T-helper 2 cell treated with Interferon-gamma antibody and Interleukin-4, amounts not matched to agents 5 μg/mL and 100 μg/mL, for 36 hours (primary cell): ENCODE results near the gene TFB1M.
"Not testable (repeated sequence)": the region's sequence is repeated elsewhere in the genome, so short reads cannot be mapped to it uniquely, and the experiment has no call there.

Experiments used
- DNase-seq: peaks from one replicate; pipeline ENCODE4 v3.0.0; 2021; ENCODE audit warnings: low spot score
- H3K27ac Mint-ChIP-seq: one replicate; pipeline ENCODE4 v1.8.0; 2021; ENCODE audit warnings: mild to moderate bottlenecking, mixed read lengths
- H3K27me3 Mint-ChIP-seq: one replicate; pipeline ENCODE4 v1.8.0; 2021; ENCODE audit warnings: low read depth, mixed read lengths
- H3K36me3 Mint-ChIP-seq: one replicate; pipeline ENCODE4 v1.8.0; 2021; ENCODE audit warnings: low read depth, mixed read lengths
- H3K4me1 Mint-ChIP-seq: one replicate; pipeline ENCODE4 v1.8.0; 2021; ENCODE audit warnings: low read depth, mixed read lengths
- H3K4me3 Mint-ChIP-seq: one replicate; pipeline ENCODE4 v1.8.0; 2022; ENCODE audit warnings: mild to moderate bottlenecking, moderate library complexity, mixed read lengths
- H3K9me3 Mint-ChIP-seq: one replicate; pipeline ENCODE4 v1.8.0; 2021; ENCODE audit warnings: mixed read lengths

The TFB1M gene

GRCh38 chr6:155244434-155244833 lies 69.8 kb downstream of the TFB1M start:
- no peaks in the 10 kb centered on the region for H3K9me3 Mint-ChIP-seq
- no peaks in the 10 kb centered on the region for H3K4me1 Mint-ChIP-seq
- no peak overlapping the region for H3K27ac Mint-ChIP-seq

GRCh38 chr6:155241966-155242365 lies 72.3 kb downstream of the TFB1M start:
- Mint-ChIP-seq H3K36me3 (peaks cover 10% of the 10 kb centered on the region), H3K27ac (no peak overlapping the region), H3K9me3 (peaks cover 10% of the 10 kb centered on the region), H3K4me3 (no peak overlapping the region), H3K4me1 (no peaks in the 10 kb centered on the region), H3K27me3 (no peaks in the 10 kb centered on the region)
- no peak for DNase-seq

More at GRCh38 chr6:155244434-155244833, 69.8 kb downstream of the TFB1M start:
- Mint-ChIP-seq H3K36me3 (peaks cover 6% of the 10 kb centered on the region), H3K4me3 (no peak overlapping the region), H3K27me3 (no peaks in the 10 kb centered on the region)
- no peak for DNase-seq

GRCh38 chr6:155240905-155241600 lies 73.2 kb downstream of the TFB1M start:
- Mint-ChIP-seq H3K27ac (peak overlapping the region; percentile 13), H3K9me3 (peaks cover 10% of the 10 kb centered on the region), H3K4me1 (no peaks in the 10 kb centered on the region), H3K27me3 (no peaks in the 10 kb centered on the region), H3K36me3 (peaks cover 10% of the 10 kb centered on the region), H3K4me3 (no peak overlapping the region)
- no peak for DNase-seq

- peaks cover 10% of the 10 kb centered on the region for H3K36me3 Mint-ChIP-seq
- H3K4me3 Mint-ChIP-seq, result no peak overlapping the region
Measured at GRCh38 chr6:155237613-155238012, 76.7 kb downstream of the TFB1M start.

GRCh38 chr6:155235087-155235486 lies 79.2 kb downstream of the TFB1M start:
- no peak for DNase-seq

More at GRCh38 chr6:155237613-155238012, 76.7 kb downstream of the TFB1M start:
- H3K27ac Mint-ChIP-seq, result no peak overlapping the region
- DNase-seq, result no peak
- H3K9me3 Mint-ChIP-seq, result peaks cover 10% of the 10 kb centered on the region
- no peaks in the 10 kb centered on the region for H3K4me1 Mint-ChIP-seq
- no peaks in the 10 kb centered on the region for H3K27me3 Mint-ChIP-seq

GRCh38 chr6:155234687-155235086 lies 79.6 kb downstream of the TFB1M start:
- Mint-ChIP-seq H3K36me3 (peaks cover 10% of the 10 kb centered on the region), H3K9me3 (peaks cover 10% of the 10 kb centered on the region), H3K27me3 (no peaks in the 10 kb centered on the region), H3K4me1 (no peaks in the 10 kb centered on the region), H3K27ac (no peak overlapping the region), H3K4me3 (no peak overlapping the region)
- DNase-seq, result no peak

More at GRCh38 chr6:155235087-155235486, 79.2 kb downstream of the TFB1M start:
- Mint-ChIP-seq H3K4me1 (no peaks in the 10 kb centered on the region), H3K27ac (no peak overlapping the region), H3K9me3 (peaks cover 10% of the 10 kb centered on the region), H3K27me3 (no peaks in the 10 kb centered on the region), H3K4me3 (no peak overlapping the region), H3K36me3 (peaks cover 10% of the 10 kb centered on the region)

- no peak overlapping the region for H3K4me3 Mint-ChIP-seq
- no peaks in the 10 kb centered on the region for H3K4me1 Mint-ChIP-seq
- peaks cover 11% of the 10 kb centered on the region for H3K36me3 Mint-ChIP-seq
- DNase-seq, result no peak
- H3K27ac Mint-ChIP-seq, result no peak overlapping the region
- H3K27me3 Mint-ChIP-seq, result no peaks in the 10 kb centered on the region
- H3K9me3 Mint-ChIP-seq, result peaks cover 10% of the 10 kb centered on the region
Measured at GRCh38 chr6:155234167-155234566, 80.1 kb downstream of the TFB1M start.

- Mint-ChIP-seq H3K4me3 (no peak overlapping the region), H3K27me3 (no peaks in the 10 kb centered on the region), H3K4me1 (no peaks in the 10 kb centered on the region), H3K27ac (no peak overlapping the region), H3K9me3 (peaks cover 1% of the 10 kb centered on the region), H3K36me3 (peaks cover 4% of the 10 kb centered on the region)
- DNase-seq, result no peak
Measured at GRCh38 chr6:155232848-155233247, 81.4 kb downstream of the TFB1M start.

- not testable (repeated sequence) for H3K27me3 Mint-ChIP-seq, H3K36me3 Mint-ChIP-seq, H3K9me3 Mint-ChIP-seq, H3K4me1 Mint-ChIP-seq, H3K4me3 Mint-ChIP-seq, H3K27ac Mint-ChIP-seq, DNase-seq
Measured at GRCh38 chr6:155230975-155231374, 83.3 kb downstream of the TFB1M start.

GRCh38 chr6:155228546-155229166 lies 85.6 kb downstream of the TFB1M start:
- no peak for DNase-seq
- H3K27me3 Mint-ChIP-seq, result no peaks in the 10 kb centered on the region

GRCh38 chr6:155227046-155227445 lies 87.2 kb downstream of the TFB1M start:
- no peak overlapping the region for H3K4me3 Mint-ChIP-seq
- no peaks in the 10 kb centered on the region for H3K27me3 Mint-ChIP-seq
- H3K9me3 Mint-ChIP-seq, result no peaks in the 10 kb centered on the region
- DNase-seq, result no peak
- H3K27ac Mint-ChIP-seq, result no peak overlapping the region
- peaks cover 1% of the 10 kb centered on the region for H3K36me3 Mint-ChIP-seq
- peaks cover 16% of the 10 kb centered on the region for H3K4me1 Mint-ChIP-seq

More at GRCh38 chr6:155228546-155229166, 85.6 kb downstream of the TFB1M start:
- Mint-ChIP-seq H3K9me3 (no peaks in the 10 kb centered on the region), H3K4me1 (peaks cover 14% of the 10 kb centered on the region), H3K27ac (no peak overlapping the region), H3K4me3 (no peak overlapping the region), H3K36me3 (peaks cover 1% of the 10 kb centered on the region)

- Mint-ChIP-seq H3K27ac (peak overlapping the region; percentile 83), H3K36me3 (peaks cover under 1% of the 10 kb centered on the region), H3K4me3 (peak overlapping the region; percentile 28), H3K27me3 (no peaks in the 10 kb centered on the region), H3K4me1 (peaks cover 16% of the 10 kb centered on the region), H3K9me3 (no peaks in the 10 kb centered on the region)
- DNase-seq, result no peak
Measured at GRCh38 chr6:155224618-155225017, 89.7 kb downstream of the TFB1M start.

GRCh38 chr6:155223646-155224451 lies 90.4 kb downstream of the TFB1M start:
- Mint-ChIP-seq H3K27ac (peak overlapping the region; percentile 83), H3K27me3 (no peaks in the 10 kb centered on the region), H3K4me1 (peaks cover 16% of the 10 kb centered on the region), H3K9me3 (no peaks in the 10 kb centered on the region), H3K36me3 (no peaks in the 10 kb centered on the region), H3K4me3 (peak overlapping the region; percentile 28)
- peak; percentile 72 for DNase-seq

- H3K36me3 Mint-ChIP-seq, result no peaks in the 10 kb centered on the region
- no peak overlapping the region for H3K4me3 Mint-ChIP-seq
- no peak for DNase-seq
- H3K27me3 Mint-ChIP-seq, result no peaks in the 10 kb centered on the region
- H3K4me1 Mint-ChIP-seq, result peaks cover 16% of the 10 kb centered on the region
- H3K9me3 Mint-ChIP-seq, result no peaks in the 10 kb centered on the region
- no peak overlapping the region for H3K27ac Mint-ChIP-seq
Measured at GRCh38 chr6:155222506-155222905, 91.8 kb downstream of the TFB1M start.
